ENCODE results near the gene MED29. TPM values are rescaled to one million over a fixed set of nuclear protein-coding genes. Genes with fewer than 3 reads are reported as not detected.

The MED29 gene
- total RNA-seq, 1 experiment from 2014 or later: 17.0 TPM

GRCh38 chr19:39384839-39385568, 6.2 kb upstream of the MED29 start:
- ChIA-PET CTCF (no interaction called here), POLR2A (ENCODE audit: unreplicated experiment) (no interaction called here)
- H3K79me2 ChIP-seq (ENCODE audit: low read length): peaks cover 8% of the 10 kb centered on the region
- BruUV-seq (replicated peaks): TSS peak; percentile 23
- TF ChIP-seq, protein P1, sequence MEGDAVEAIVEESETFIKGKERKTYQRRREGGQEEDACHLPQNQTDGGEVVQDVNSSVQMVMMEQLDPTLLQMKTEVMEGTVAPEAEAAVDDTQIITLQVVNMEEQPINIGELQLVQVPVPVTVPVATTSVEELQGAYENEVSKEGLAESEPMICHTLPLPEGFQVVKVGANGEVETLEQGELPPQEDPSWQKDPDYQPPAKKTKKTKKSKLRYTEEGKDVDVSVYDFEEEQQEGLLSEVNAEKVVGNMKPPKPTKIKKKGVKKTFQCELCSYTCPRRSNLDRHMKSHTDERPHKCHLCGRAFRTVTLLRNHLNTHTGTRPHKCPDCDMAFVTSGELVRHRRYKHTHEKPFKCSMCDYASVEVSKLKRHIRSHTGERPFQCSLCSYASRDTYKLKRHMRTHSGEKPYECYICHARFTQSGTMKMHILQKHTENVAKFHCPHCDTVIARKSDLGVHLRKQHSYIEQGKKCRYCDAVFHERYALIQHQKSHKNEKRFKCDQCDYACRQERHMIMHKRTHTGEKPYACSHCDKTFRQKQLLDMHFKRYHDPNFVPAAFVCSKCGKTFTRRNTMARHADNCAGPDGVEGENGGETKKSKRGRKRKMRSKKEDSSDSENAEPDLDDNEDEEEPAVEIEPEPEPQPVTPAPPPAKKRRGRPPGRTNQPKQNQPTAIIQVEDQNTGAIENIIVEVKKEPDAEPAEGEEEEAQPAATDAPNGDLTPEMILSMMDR (conservative IDR thresholded peaks at IDR 0.05; ENCODE audit: low read depth, low read length): no peak
- TF ChIP-seq EZH2phosphoT487 (IDR thresholded peaks at IDR 0.05; ENCODE audit: borderline replicate concordance, low read length): no peak
- no peak for TF ChIP-seq EZH2 (IDR thresholded peaks at IDR 0.05; ENCODE audit: low read length, unreplicated experiment)
- no peak overlapping the region for H3K4me2 ChIP-seq (ENCODE audit: low read length)
- no peak overlapping the region for H3K9ac ChIP-seq (ENCODE audit: low read length)
- H3K4me1 ChIP-seq (ENCODE audit: insufficient read depth, low read length): peaks cover 5% of the 10 kb centered on the region; the same call in 1 of the 2 replicates
- no peak overlapping the region for H2AFZ ChIP-seq (ENCODE audit: low read length)
- H3K36me3 ChIP-seq (ENCODE audit: low read depth, low read length): no peaks in the 10 kb centered on the region; the same call in none of the 2 replicates
- ATAC-seq (no peak), DNase-seq (no peak)
- H3K9me2 ChIP-seq (replicated peaks; ENCODE audit: low read length): no peaks in the 10 kb centered on the region
- no peaks in the 10 kb centered on the region for H3K9me3 ChIP-seq (ENCODE audit: low read length)
- H3K27me3 ChIP-seq (ENCODE audit: low read length): no peaks in the 10 kb centered on the region
- no peaks in the 10 kb centered on the region for H4K20me1 ChIP-seq (ENCODE audit: low read length)
- intact Hi-C loops (cut with micrococcal nuclease): no loop called here
- no peak overlapping the region for H3K4me3 ChIP-seq (ENCODE audit: low read length)
- no peaks in the 10 kb centered on the region for H3F3A ChIP-seq (ENCODE audit: low read length, unreplicated experiment)
- H3K27ac ChIP-seq (ENCODE audit: low read length): no peak overlapping the region

DNA sequence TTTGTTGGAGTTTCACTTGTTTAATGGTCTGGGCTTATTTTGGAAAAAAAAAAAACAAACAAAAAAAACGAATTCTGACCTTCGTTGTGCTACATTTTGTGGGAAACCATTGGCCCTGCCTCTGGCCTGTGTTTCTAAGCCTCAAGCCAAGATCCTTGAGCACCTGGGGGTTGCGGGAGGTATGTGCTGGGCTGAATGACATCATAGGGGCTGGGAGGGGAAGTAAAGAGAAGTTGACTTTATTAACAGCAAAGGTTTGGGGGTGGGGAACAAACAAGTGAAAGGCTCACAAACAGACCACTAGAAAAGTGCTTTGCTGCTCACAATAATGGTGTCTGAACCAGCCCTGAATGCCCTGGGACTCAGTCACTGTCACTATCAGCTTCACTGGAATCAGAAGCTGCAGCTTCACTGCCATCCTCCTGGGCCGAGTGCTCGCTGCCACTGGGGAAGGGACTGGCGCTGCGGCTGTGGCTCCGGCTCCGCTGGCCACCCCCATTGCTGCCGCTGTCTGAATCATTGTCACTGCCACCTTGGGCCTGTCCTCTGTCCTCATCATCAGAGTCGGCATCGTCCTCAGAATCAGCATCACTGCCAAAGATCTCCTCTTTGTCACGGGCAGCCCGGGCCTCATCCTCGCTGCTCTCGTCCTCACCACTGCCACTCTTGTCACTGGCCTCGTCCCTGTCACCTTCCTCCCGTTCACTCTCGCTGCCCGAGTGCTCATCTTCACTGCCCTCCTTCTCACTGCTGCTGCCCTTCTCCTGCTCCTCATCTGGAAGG, 5.4 kb upstream of the MED29 start:
- Histone ChIP-seq H3K36me3 (ENCODE audit: low read depth, low read length) (no peaks in the 10 kb centered on the region; the same call in none of the 2 replicates), H3K4me1 (ENCODE audit: insufficient read depth, low read length) (peaks cover 6% of the 10 kb centered on the region; the same call in 1 of the 2 replicates), H3K27me3 (ENCODE audit: low read length) (no peaks in the 10 kb centered on the region), H3K9me3 (ENCODE audit: low read length) (no peaks in the 10 kb centered on the region), H3K4me2 (ENCODE audit: low read length) (no peak overlapping the region), H3K9me2 (replicated peaks; ENCODE audit: low read length) (no peaks in the 10 kb centered on the region), H2AFZ (ENCODE audit: low read length) (no peak overlapping the region), H4K20me1 (ENCODE audit: low read length) (no peaks in the 10 kb centered on the region), H3K27ac (ENCODE audit: low read length) (no peak overlapping the region), H3F3A (ENCODE audit: low read length, unreplicated experiment) (no peaks in the 10 kb centered on the region), H3K4me3 (ENCODE audit: low read length) (no peak overlapping the region), H3K9ac (ENCODE audit: low read length) (no peak overlapping the region), H3K79me2 (ENCODE audit: low read length) (peaks cover 15% of the 10 kb centered on the region)
- ChIA-PET POLR2A (ENCODE audit: unreplicated experiment) (no interaction called here), CTCF (no interaction called here)
- intact Hi-C loops (cut with micrococcal nuclease): no loop called here
- TSS peak; percentile 24 for BruUV-seq (replicated peaks)
- ATAC-seq: no peak
- no peak for DNase-seq
- TF ChIP-seq, protein P1 (conservative IDR thresholded peaks at IDR 0.05; ENCODE audit: low read depth, low read length): no peak
- no peak for TF ChIP-seq EZH2 (IDR thresholded peaks at IDR 0.05; ENCODE audit: low read length, unreplicated experiment)
- TF ChIP-seq EZH2phosphoT487 (IDR thresholded peaks at IDR 0.05; ENCODE audit: borderline replicate concordance, low read length): no peak

All from PC-3 (cell line).